GM23338 (cell line): Measurements from ENCODE around the gene RPL31. TPM values are rescaled to one million over a fixed set of nuclear protein-coding genes. Genes with fewer than 3 reads are reported as not detected.
A peak's percentile ranks its signal among the peaks of the same experiment; 100 is the strongest.

Source experiments
- ATAC-seq: fragments of 200-7000 bp; cut with Tn5 transposase; 3 replicates; pipeline ENCODE4 v1.9.1; 2020
- DNase-seq: peaks from one replicate; pipeline ENCODE4 v3.0.0-alpha.2; 2015; ENCODE audit warnings: low spot score
- H2AFZ ChIP-seq: fragments of 200-600 bp; sonication (generic); 2 replicates; pipeline ENCODE4 v1.8.0; 2016; ENCODE audit warnings: antibody characterized with exemption, mild to moderate bottlenecking, moderate library complexity
- H3F3A ChIP-seq: fragments of 200-600 bp; sonication (generic); replicated peaks from 2 replicates; pipeline ENCODE4 v1.8.0; 2017; ENCODE audit warnings: antibody characterized with exemption, mixed run types, low read depth
- H3K27ac ChIP-seq: fragments of 200-600 bp; sonication (generic); 2 replicates; pipeline ENCODE4 v1.6.1; 2016; ENCODE audit warnings: low read depth
- H3K27me3 ChIP-seq: fragments of 200-600 bp; sonication (generic); 2 replicates; pipeline ENCODE4 v1.8.0; 2016; ENCODE audit warnings: mild to moderate bottlenecking, mixed run types, moderate library complexity; ENCODE audit not compliant: insufficient read depth
- H3K36me3 ChIP-seq: fragments of 200-600 bp; sonication (generic); 2 replicates; pipeline ENCODE4 v1.8.0; 2016; ENCODE audit warnings: mild to moderate bottlenecking; ENCODE audit not compliant: insufficient read depth
- H3K4me1 ChIP-seq: fragments of 200-600 bp; sonication (generic); 2 replicates; pipeline ENCODE4 v1.8.0; 2016; ENCODE audit warnings: mild to moderate bottlenecking, moderate library complexity; ENCODE audit not compliant: insufficient read depth
- H3K4me2 ChIP-seq: fragments of 200-600 bp; sonication (generic); 2 replicates; pipeline ENCODE4 v1.7.1; 2017; ENCODE audit warnings: mixed run types
- H3K4me3 ChIP-seq: fragments of 200-600 bp; sonication (generic); 2 replicates; pipeline ENCODE4 v1.6.1; 2016; ENCODE audit warnings: mixed run types
- H3K79me2 ChIP-seq: fragments of 200-600 bp; sonication (generic); replicated peaks from 2 replicates; pipeline ENCODE4 v1.8.0; 2017; ENCODE audit warnings: mild to moderate bottlenecking; ENCODE audit not compliant: insufficient read depth
- H3K9me2 ChIP-seq: fragments of 200-600 bp; sonication (generic); 2 replicates; pipeline ENCODE4 v1.8.0; 2017; ENCODE audit not compliant: insufficient read depth
- H4K20me1 ChIP-seq: fragments of 200-600 bp; sonication (generic); replicated peaks from 2 replicates; pipeline ENCODE4 v1.8.0; 2017; ENCODE audit warnings: mild to moderate bottlenecking; ENCODE audit not compliant: insufficient read depth
- H3K27ac Mint-ChIP-seq: 2 replicates; pipeline ENCODE4 v1.8.0; 2020; ENCODE audit warnings: inconsistent platforms, mild to moderate bottlenecking, moderate library complexity, mixed read lengths
- H3K27me3 Mint-ChIP-seq: 3 replicates; pipeline ENCODE4 v1.8.0; 2022; ENCODE audit warnings: low read depth, mild to moderate bottlenecking, moderate library complexity, mixed read lengths, inconsistent platforms; ENCODE audit not compliant: insufficient read depth, poor library complexity
- H3K36me3 Mint-ChIP-seq: 3 replicates; pipeline ENCODE4 v1.8.0; 2021; ENCODE audit warnings: low read depth, mild to moderate bottlenecking, inconsistent platforms, moderate library complexity, mixed read lengths
- H3K4me1 Mint-ChIP-seq: 3 replicates; pipeline ENCODE4 v1.8.0; 2020; ENCODE audit warnings: mild to moderate bottlenecking, inconsistent platforms, mixed read lengths
- H3K4me3 Mint-ChIP-seq: 3 replicates; pipeline ENCODE4 v1.8.0; 2021; ENCODE audit warnings: moderate library complexity, mild to moderate bottlenecking, inconsistent platforms, mixed read lengths
- H3K9me3 Mint-ChIP-seq: 3 replicates; pipeline ENCODE4 v1.8.0; 2020; ENCODE audit warnings: moderate library complexity, mild to moderate bottlenecking, inconsistent platforms, mixed read lengths
- CREB1 ChIP-seq: fragments of 250-450 bp; sonication (Bioruptor Pico); IDR thresholded peaks from 2 replicates; pipeline ENCODE4 v1.5.0; 2020; ENCODE audit warnings: low read depth, mild to moderate bottlenecking, moderate library complexity
- ETS1 ChIP-seq: IDR thresholded peaks from 2 replicates; pipeline ENCODE4 v1.6.1; 2016; ENCODE audit warnings: antibody characterized with exemption
- EZH2 ChIP-seq: fragments of 200-600 bp; sonication (generic); IDR thresholded peaks from one replicate; pipeline ENCODE4 v1.8.0; 2017; ENCODE audit warnings: antibody characterized with exemption, mild to moderate bottlenecking, low read depth; ENCODE audit not compliant: unreplicated experiment
- EZH2phosphoT487 ChIP-seq: fragments of 200-600 bp; sonication (generic); IDR thresholded peaks from one replicate; pipeline ENCODE4 v1.8.1; 2018; ENCODE audit warnings: antibody characterized with exemption; ENCODE audit not compliant: unreplicated experiment
- JUNB ChIP-seq: IDR thresholded peaks from one replicate; pipeline ENCODE4 v1.6.1; 2016; ENCODE audit warnings: antibody characterized with exemption; ENCODE audit not compliant: unreplicated experiment
- NANOG ChIP-seq: IDR thresholded peaks from 2 replicates; pipeline ENCODE4 v1.6.1; 2016; ENCODE audit warnings: antibody characterized with exemption, borderline replicate concordance
- POLR2AphosphoS5 ChIP-seq: IDR thresholded peaks from 2 replicates; pipeline ENCODE4 v1.6.1; 2016; ENCODE audit warnings: antibody characterized with exemption, low read depth
- REST ChIP-seq: IDR thresholded peaks from one replicate; pipeline ENCODE4 v1.6.1; 2018; ENCODE audit warnings: antibody characterized with exemption; ENCODE audit not compliant: unreplicated experiment
- STAT1 ChIP-seq: IDR thresholded peaks from one replicate; pipeline ENCODE4 v1.6.1; 2016; ENCODE audit warnings: antibody characterized with exemption; ENCODE audit not compliant: unreplicated experiment
- ZNF114 ChIP-seq: fragments of 250-450 bp; sonication (Bioruptor Pico); IDR thresholded peaks from 2 replicates; pipeline ENCODE4 v1.5.0; 2020; ENCODE audit warnings: mild to moderate bottlenecking, moderate library complexity
- ZNF331 ChIP-seq: fragments of 250-450 bp; sonication (Bioruptor Pico); IDR thresholded peaks from 2 replicates; pipeline ENCODE4 v1.5.0; 2020; ENCODE audit warnings: low read depth, mild to moderate bottlenecking, moderate library complexity
- ZNF462 ChIP-seq: fragments of 250-450 bp; sonication (Bioruptor Pico); IDR thresholded peaks from 2 replicates; pipeline ENCODE4 v1.5.0; 2020; ENCODE audit warnings: mild to moderate bottlenecking, moderate library complexity
- polyA plus RNA-seq: library from polyadenylated mRNA; unstranded; fragments of >200 nt; fragmentation: Nextera tagmentation; extraction: Ambion mirVana; gene quantifications from 2 replicates; pipeline ENCODE4 v1.2.1, GENCODE V29; 2016
- total RNA-seq: library from RNA; depleted of rRNA; stranded (reverse); fragments of >200 nt; shearing (Covaris generic); gene quantifications from 2 replicates; pipeline ENCODE4 v1.2.3, GENCODE V29; 2014

Gene RPL31
- total and polyA plus RNA-seq, 2 experiments from 2014 or later, result 819 to 3,213 TPM

- DNase-seq (no peak), ATAC-seq (peak; percentile 15; the same call in 2 of the 3 replicates)
- no peaks in the 10 kb centered on the region; the same call in 1 of the 2 replicates for H3K36me3 ChIP-seq
- H3K9me2 ChIP-seq, result no peaks in the 10 kb centered on the region
- H3K79me2 ChIP-seq, result no peaks in the 10 kb centered on the region
- H3K4me3 ChIP-seq, result no peak overlapping the region
- no peaks in the 10 kb centered on the region for H3K27me3 ChIP-seq
- H3F3A ChIP-seq, result no peaks in the 10 kb centered on the region
- Mint-ChIP-seq H3K36me3 (no peaks in the 10 kb centered on the region), H3K4me3 (no peak overlapping the region), H3K27ac (no peak overlapping the region), H3K27me3 (no peaks in the 10 kb centered on the region), H3K4me1 (peaks cover 22% of the 10 kb centered on the region), H3K9me3 (no peaks in the 10 kb centered on the region)
- H3K4me2 ChIP-seq, result no peak overlapping the region
- no peaks in the 10 kb centered on the region for H4K20me1 ChIP-seq
- TF ChIP-seq EZH2 (no peak), REST (no peak), ETS1 (no peak), ZNF331 (CRISPR knock-in tag) (no peak), NANOG (no peak), ZNF114 (CRISPR knock-in tag) (no peak), CREB1 (CRISPR knock-in tag) (no peak), EZH2phosphoT487 (no peak), JUNB (no peak), STAT1 (no peak), ZNF462 (CRISPR knock-in tag) (no peak), POLR2AphosphoS5 (no peak)
- peaks cover 6% of the 10 kb centered on the region; the same call in 1 of the 2 replicates for H3K4me1 ChIP-seq
- H2AFZ ChIP-seq, result no peak overlapping the region
- no peak overlapping the region for H3K27ac ChIP-seq
Observed at GRCh38 chr2:100983684-100984310, 18.3 kb upstream of the RPL31 start.
